PFSK-1 (cell line): ENCODE measurements around the gene FUT7. TPM values are rescaled to one million over a fixed set of nuclear protein-coding genes. Genes with fewer than 3 reads are reported as not detected.
A peak's percentile ranks its signal among the peaks of the same experiment; 100 is the strongest.

Experiments used
- FOXP2 ChIP-seq: optimal IDR thresholded peaks from 2 replicates; pipeline ENCODE3; 2011; ENCODE audit warnings: borderline replicate concordance, control low read depth, inconsistent platforms; ENCODE audit not compliant: insufficient read depth; ENCODE audit errors: extremely low read length, extremely low read depth
- POLR2AphosphoS5 ChIP-seq: IDR thresholded peaks from 2 replicates; pipeline ENCODE4 v1.6.1; 2012; ENCODE audit warnings: low read depth, mild to moderate bottlenecking, control low read depth, low read length, moderate library complexity
- REST ChIP-seq, 2 experiments: IDR thresholded peaks; 2 replicates each; pipeline versions ENCODE4 v1.6.1 to v1.8.0; 2011 to 2012; ENCODE audit warnings: low read depth in 2 of 2, low read length in 2 of 2, control low read depth in 1 of 2, inconsistent platforms in 1 of 2, mild to moderate bottlenecking in 1 of 2, moderate library complexity in 1 of 2; ENCODE audit not compliant: insufficient read depth in 1 of 2
- SIN3A ChIP-seq: IDR thresholded peaks from 2 replicates; pipeline ENCODE4 v1.6.1; 2012; ENCODE audit warnings: mild to moderate bottlenecking, low read length, moderate library complexity, borderline replicate concordance; ENCODE audit not compliant: insufficient read depth
- TAF1 ChIP-seq: IDR thresholded peaks from 2 replicates; pipeline ENCODE4 v1.6.1; 2012; ENCODE audit warnings: low read length, control low read depth, borderline replicate concordance; ENCODE audit not compliant: insufficient read depth
- polyA plus RNA-seq: library from polyadenylated mRNA; unstranded; fragments of >200 nt; gene quantifications from one replicate; pipeline ENCODE4 v1.2.1, GENCODE V29; 2012; ENCODE audit warnings: low read depth, missing spikeins; ENCODE audit not compliant: insufficient read length

FUT7 gene
- not detected for polyA plus RNA-seq

GRCh38 chr9:137031904-137032640 is at the start of gene FUT7:
TSS of gene FUT7 (minus strand) at chr9:137032088. CDS start at chr9:137031991, 97 bp downstream.
- TF ChIP-seq POLR2AphosphoS5 = no peak
- no peak for TF ChIP-seq TAF1

DNA sequence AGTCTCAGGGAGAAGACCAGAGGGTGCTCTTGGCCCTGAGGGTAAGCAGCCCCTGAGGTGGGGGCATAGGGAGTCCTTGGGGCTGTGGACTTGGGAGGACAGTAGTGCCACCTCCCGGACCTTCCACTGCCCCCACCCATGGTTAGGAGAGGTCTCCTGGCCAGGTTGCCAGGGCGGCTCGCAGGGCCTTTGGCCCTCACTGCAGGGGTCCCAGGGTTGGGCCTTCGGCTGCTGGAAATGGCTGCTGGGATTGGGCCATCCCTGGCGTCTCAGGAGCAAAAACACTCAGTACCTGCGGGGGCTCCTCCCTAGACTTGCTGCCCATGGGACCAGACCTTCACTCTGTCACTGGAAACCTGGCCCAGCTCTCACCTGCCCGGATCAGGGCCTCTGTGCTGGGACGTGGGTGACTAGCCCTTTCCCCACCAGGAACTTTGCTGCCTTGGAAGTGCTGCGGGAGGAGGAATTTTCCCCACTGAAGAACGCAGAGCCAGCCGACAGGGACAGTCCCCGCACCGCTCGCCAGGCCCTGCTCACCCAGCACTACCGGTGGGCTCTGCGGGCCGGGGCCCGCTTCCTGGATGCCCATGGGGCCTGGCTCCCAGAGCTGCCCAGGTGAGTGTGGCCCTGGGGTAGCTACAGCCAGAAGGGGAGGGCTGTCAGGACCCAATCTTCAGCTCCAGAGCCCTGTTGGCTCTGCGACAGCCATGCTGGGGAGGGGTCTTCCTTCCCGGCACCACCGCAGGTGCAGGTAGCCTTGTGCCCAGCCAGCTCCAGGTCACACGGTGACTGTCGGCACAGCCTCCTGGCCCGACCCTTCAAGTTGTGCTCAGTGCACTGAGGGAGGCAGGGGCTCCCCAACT is 48.6 kb upstream of the FUT7 start:
- TF ChIP-seq SIN3A (no peak), TAF1 (no peak), POLR2AphosphoS5 (no peak), FOXP2 (no peak), REST (IDR thresholded peaks at IDR 0.05; ENCODE audit: insufficient read depth in 1 of 2, low read depth in 2 of 2, low read length in 2 of 2) (no peak)

GRCh38 chr9:137079401-137079787 is 47.5 kb upstream of the FUT7 start:
- no peak for TF ChIP-seq SIN3A
- no peak for TF ChIP-seq REST (IDR thresholded peaks at IDR 0.05; ENCODE audit: insufficient read depth in 1 of 2, low read depth in 2 of 2, low read length in 2 of 2)
- TF ChIP-seq FOXP2 = no peak
- TF ChIP-seq TAF1 = no peak
- no peak for TF ChIP-seq POLR2AphosphoS5

DNA sequence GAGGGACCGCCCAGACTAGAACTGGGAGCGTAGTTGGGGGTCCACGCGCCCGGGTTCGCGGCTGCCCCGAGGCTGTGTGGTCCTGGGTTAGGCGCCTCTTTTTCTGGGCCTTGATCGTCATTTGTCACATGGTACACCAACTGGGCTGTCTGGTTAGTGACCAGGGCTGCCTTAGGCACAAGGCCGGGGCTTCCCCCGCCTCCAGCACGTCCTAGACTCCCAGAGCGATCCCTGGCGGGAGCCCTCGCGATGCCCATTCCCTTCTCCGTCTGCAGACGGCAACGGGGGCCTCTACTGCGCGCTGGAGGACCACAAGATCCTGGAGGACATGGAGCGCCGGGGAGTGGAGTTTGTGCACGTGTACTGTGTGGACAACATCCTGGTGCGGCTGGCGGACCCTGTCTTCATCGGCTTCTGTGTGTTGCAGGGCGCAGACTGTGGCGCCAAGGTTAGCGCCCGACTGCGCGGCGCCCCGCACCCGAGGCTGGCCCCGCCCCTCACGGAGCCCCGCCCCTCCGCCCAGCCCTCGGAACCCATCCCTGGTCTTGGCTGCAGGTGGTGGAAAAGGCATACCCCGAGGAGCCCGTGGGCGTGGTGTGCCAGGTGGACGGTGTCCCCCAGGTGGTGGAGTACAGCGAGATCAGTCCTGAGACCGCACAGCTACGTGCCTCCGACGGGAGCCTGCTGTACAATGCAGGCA is 47.0 kb upstream of the FUT7 start:
- TF ChIP-seq REST (IDR thresholded peaks at IDR 0.05; ENCODE audit: insufficient read depth in 1 of 2, low read depth in 2 of 2, low read length in 2 of 2) = no peak
- TF ChIP-seq POLR2AphosphoS5 = no peak
- no peak for TF ChIP-seq SIN3A
- no peak for TF ChIP-seq FOXP2
- no peak for TF ChIP-seq TAF1

DNA sequence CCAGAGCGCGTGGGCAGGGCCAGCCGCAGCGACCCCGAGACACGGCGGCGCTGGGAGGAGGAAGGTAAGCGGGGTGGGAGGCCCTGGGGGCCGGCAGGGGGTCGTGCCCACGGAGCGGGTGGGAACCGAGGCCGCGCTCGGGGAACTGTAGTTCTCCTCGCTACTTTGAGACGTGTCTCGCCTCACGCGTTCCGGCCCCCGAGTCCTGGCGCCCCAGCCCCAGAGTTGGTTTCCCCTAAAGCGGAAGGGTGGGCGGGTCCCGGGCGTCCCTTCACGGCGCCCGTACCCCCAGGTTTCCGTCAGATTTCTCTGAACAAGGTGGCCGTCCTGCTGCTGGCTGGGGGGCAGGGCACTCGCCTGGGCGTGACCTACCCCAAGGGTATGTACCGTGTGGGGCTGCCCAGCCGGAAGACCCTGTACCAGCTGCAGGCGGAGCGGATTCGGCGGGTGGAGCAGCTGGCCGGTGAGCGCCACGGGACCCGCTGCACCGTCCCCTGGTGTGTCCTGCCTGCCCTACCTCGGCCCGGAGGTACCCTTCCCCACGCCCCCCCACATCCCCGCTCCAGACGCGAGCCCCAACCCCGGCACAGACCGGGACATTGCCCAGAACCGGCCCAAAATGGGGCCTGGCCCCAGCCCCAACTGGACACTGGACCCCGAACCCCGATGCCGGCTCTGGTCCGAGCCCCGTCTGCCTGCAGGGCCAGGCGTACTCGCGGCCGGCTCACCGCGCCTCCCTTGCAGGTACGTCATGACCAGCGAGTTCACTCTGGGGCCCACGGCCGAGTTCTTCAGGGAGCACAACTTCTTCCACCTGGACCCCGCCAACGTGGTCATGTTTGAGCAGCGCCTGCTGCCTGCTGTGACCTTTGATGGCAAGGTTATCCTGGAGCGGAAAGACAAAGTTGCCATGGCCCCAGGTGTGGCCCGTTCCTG is 46.1 kb upstream of the FUT7 start:
- no peak for TF ChIP-seq FOXP2
- 0 out of 2 replicates have a peak, but pooled peaks have one; percentile 41 for TF ChIP-seq SIN3A
- TF ChIP-seq REST (IDR thresholded peaks at IDR 0.05; ENCODE audit: insufficient read depth in 1 of 2, low read depth in 2 of 2, low read length in 2 of 2) = no peak
- TF ChIP-seq POLR2AphosphoS5 = no peak
- no peak for TF ChIP-seq TAF1
